Neural crest cell (in vitro differentiated cells): ENCODE measurements around the gene EPHA10. TPM values are rescaled to one million over a fixed set of nuclear protein-coding genes. Genes with fewer than 3 reads are reported as not detected.
A peak's percentile ranks its signal among the peaks of the same experiment; 100 is the strongest.

ENCODE experiments used
- DNase-seq: peaks from one replicate; pipeline ENCODE4 v3.0.0; 2021; ENCODE audit warnings: low read depth, mixed read lengths, low spot score
- H3K27ac Mint-ChIP-seq: one replicate; pipeline ENCODE4 v1.8.0; 2021; ENCODE audit warnings: mild to moderate bottlenecking, mixed read lengths; ENCODE audit not compliant: unreplicated experiment
- H3K27me3 Mint-ChIP-seq: 2 replicates; pipeline ENCODE4 v1.8.0; 2021; ENCODE audit warnings: low read depth, mild to moderate bottlenecking, mixed read lengths
- H3K36me3 Mint-ChIP-seq: 2 replicates; pipeline ENCODE4 v1.8.0; 2021; ENCODE audit warnings: low read depth, mild to moderate bottlenecking, mixed read lengths
- H3K4me1 Mint-ChIP-seq: 2 replicates; pipeline ENCODE4 v1.8.0; 2021; ENCODE audit warnings: mixed read lengths
- H3K4me3 Mint-ChIP-seq: one replicate; pipeline ENCODE4 v1.8.0; 2021; ENCODE audit warnings: mild to moderate bottlenecking, mixed read lengths
- H3K9me3 Mint-ChIP-seq: 2 replicates; pipeline ENCODE4 v1.8.0; 2021; ENCODE audit warnings: mixed read lengths
- CTCF ChIP-seq: fragments of 200-600 bp; sonication (generic); conservative IDR thresholded peaks from 2 replicates; pipeline ENCODE4 v1.5.0; 2021; ENCODE audit warnings: antibody characterized with exemption, mild to moderate bottlenecking
- total RNA-seq: library from RNA; stranded (reverse); gene quantifications from 2 replicates; pipeline ENCODE4 v1.2.1, GENCODE V29; 2021

Gene EPHA10
- total RNA-seq, 1 donor from 2014 or later: 0.63 TPM

DNA sequence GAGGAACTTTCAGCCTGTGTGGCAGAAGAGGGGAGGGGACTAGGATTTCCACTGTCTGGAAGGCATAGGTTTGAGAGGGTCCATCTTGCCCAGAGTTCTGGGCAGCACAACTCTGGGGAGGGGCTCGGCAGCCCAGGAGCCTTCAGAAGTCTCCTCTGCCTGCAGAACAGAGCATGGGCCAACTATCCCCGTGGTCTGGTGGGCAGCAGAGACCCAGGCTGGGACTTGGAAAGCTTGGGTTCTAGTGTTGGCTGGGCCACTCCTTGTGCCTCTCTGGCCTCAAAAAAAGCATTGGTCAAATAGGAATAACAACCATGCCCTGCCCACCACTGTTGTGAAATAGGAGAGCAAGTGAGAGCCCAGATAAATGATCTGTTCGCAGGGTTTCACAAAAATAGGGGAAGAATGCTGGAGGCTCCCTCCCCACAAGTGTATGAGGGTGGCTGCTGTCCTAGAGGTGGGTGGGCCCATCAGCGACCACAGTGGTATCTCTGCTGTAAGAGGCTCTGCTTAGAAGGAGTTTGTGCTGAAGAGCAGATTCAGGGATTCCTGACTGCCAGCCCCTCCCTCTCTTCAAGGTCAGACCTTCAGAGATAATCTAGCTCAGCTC, 8.9 kb downstream of the EPHA10 start:
- H3K27ac Mint-ChIP-seq: no peak overlapping the region
- no peaks in the 10 kb centered on the region for H3K36me3 Mint-ChIP-seq
- TF ChIP-seq CTCF: no peak
- no peak for DNase-seq
- peaks cover 23% of the 10 kb centered on the region for H3K27me3 Mint-ChIP-seq
- no peaks in the 10 kb centered on the region for H3K9me3 Mint-ChIP-seq
- no peak overlapping the region for H3K4me3 Mint-ChIP-seq
- H3K4me1 Mint-ChIP-seq: no peaks in the 10 kb centered on the region

DNA sequence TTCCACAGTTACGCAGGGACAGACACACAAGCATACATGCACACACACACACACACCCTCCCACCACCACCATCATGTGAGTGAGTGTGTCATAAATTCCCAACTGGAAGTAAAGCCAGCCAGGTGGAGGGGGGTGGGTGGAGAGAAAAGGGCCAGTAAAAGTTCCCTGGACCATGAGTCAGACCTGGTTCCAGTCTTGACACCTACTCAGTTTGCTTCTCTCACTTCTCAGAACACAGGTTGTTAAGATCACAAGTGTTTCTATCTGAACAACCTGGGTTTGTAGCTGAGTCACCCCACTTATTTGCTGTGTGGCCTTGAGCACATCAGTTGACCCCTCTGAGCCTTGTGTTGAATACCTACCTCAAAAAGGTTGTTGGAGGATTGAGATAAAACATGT, 9.6 kb downstream of the EPHA10 start:
- no peak overlapping the region for H3K4me3 Mint-ChIP-seq
- H3K9me3 Mint-ChIP-seq: no peaks in the 10 kb centered on the region
- DNase-seq: no peak
- H3K4me1 Mint-ChIP-seq: no peaks in the 10 kb centered on the region
- TF ChIP-seq CTCF: no peak
- no peaks in the 10 kb centered on the region for H3K36me3 Mint-ChIP-seq
- H3K27me3 Mint-ChIP-seq: peaks cover 31% of the 10 kb centered on the region
- H3K27ac Mint-ChIP-seq: no peak overlapping the region

GRCh38 chr1:37753473-37754321, 11.2 kb downstream of the EPHA10 start:
- Mint-ChIP-seq H3K27me3 (peaks cover 45% of the 10 kb centered on the region), H3K4me3 (peak overlapping the region; percentile 54), H3K36me3 (no peaks in the 10 kb centered on the region), H3K9me3 (no peaks in the 10 kb centered on the region), H3K27ac (no peak overlapping the region), H3K4me1 (no peaks in the 10 kb centered on the region)
- no peak for DNase-seq
- no peak for TF ChIP-seq CTCF

- H3K27me3 Mint-ChIP-seq: peaks cover 52% of the 10 kb centered on the region
- H3K36me3 Mint-ChIP-seq: no peaks in the 10 kb centered on the region
- H3K4me1 Mint-ChIP-seq: no peaks in the 10 kb centered on the region
- peak overlapping the region; percentile 78 for H3K4me3 Mint-ChIP-seq
- DNase-seq: peak; percentile 33
- TF ChIP-seq CTCF: no peak
- H3K27ac Mint-ChIP-seq: no peak overlapping the region
- H3K9me3 Mint-ChIP-seq: no peaks in the 10 kb centered on the region
Measured at GRCh38 chr1:37752583-37753471, 12.1 kb downstream of the EPHA10 start.

DNA sequence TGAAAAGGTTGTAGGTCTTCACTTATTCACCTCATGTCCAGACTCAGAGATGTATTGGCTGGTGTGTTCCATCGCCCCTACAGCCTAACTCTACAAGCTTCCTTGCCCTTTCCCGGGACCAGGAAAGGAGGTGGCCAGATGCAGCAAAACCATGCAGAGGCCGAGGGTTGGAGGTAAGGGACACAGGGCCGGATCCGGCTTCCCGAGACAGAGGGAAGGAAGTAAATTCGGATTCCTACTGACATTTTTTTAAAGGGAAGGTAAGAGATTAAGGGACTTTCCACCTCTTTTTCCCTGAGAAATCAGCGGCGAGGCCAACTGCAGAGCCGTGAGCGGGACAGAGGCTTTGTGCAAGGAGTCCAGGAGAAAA, 12.7 kb downstream of the EPHA10 start:
- Mint-ChIP-seq H3K27me3 (peaks cover 58% of the 10 kb centered on the region), H3K36me3 (no peaks in the 10 kb centered on the region), H3K9me3 (no peaks in the 10 kb centered on the region), H3K4me1 (no peaks in the 10 kb centered on the region), H3K4me3 (peak overlapping the region; percentile 78), H3K27ac (no peak overlapping the region)
- DNase-seq: no peak
- TF ChIP-seq CTCF: no peak
